GM21576 (cell line): ENCODE data around the gene FOS.

Source experiments
- ATAC-seq: cut with Tn5 transposase; IDR thresholded peaks from one replicate; pipeline ENCODE4 v1.9.1; 2021; ENCODE audit warnings: mild to moderate bottlenecking, moderate library complexity; ENCODE audit not compliant: unreplicated experiment

FOS gene

GRCh38 chr14:75313294-75313693 lies 34.7 kb downstream of the FOS start:
- ATAC-seq = no peak

- no peak for ATAC-seq
Observed at GRCh38 chr14:75315144-75315543, 36.5 kb downstream of the FOS start.

DNA sequence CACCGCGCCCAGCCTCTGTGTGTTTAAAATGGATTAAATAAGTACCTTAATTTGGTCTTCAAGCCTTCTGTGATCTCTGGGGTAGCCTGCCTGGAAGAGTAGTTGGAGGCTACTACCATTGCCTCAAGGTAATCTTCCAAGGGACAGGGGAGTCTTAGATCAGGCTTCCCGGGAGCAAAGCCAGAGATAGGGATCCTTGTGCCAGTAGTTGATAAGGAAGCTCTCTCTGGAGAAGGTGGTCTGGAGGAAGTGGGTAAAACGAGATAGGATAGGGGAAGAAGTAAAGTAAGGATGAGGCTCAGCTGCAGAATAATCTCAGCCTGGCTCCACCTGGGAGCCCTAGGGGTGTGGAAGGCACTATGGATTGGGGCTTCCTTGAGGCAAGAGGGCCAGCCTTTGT lies 38.5 kb downstream of the FOS start:
- ATAC-seq = no peak

DNA sequence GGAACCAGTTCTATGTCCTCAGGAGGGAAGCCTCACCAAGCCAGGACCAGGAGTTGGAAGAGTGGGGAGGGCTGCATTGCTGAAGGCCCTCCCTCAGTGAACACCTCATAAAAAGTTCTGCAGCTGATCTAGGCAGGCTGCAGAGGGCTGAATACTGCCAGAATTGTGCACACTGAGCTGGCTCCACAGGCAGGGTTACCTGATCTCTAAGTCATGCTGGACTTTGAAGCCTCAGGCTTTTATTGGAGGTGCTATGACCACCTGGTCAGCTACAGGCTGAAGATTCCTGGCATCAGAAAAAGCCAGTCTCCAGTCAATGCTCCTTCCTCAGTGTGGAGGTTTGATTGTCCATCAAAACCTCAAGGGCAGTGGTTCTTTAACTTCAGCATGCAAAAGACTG lies 39.7 kb downstream of the FOS start:
- no peak for ATAC-seq

DNA sequence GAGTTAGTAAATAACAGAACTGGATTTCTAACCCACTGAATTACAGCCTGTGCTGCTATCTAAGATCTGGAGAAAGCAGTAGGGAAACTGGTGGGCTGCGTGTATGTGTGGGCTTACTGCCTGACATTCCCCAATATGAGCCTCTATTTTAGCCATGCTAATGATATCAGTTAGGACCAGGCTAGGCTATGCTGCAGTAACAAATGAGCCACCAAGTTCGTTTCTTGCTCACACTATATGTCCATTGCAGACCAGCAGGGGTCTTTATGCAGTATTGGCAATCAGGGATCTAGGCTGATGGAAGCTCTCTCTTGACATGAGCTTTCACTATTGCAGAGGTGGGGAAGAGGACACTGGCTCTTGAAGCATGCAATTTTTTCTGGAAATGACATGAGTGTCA lies 40.4 kb downstream of the FOS start:
- ATAC-seq = no peak

DNA sequence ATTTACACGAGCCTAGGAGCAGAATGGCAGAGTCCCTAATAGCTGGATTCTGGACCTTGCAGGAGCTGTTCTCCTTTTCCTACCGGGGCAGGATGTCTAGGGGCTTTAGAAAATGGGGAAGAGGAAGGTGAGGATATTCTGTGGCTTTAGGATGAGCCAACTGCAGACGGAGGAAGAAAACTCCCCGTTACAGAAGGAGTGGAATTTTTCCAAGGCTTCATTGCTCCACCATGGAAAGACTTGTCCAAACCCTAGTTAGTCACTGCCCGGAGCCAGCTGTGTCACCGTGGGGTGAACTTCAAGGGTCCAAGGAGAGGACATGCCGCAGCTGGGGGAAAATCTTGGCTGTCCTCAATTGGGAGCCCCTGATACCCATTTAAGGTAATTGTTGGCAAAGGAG lies 41.6 kb downstream of the FOS start:
- no peak for ATAC-seq

GRCh38 chr14:75322746-75323145 lies 44.1 kb downstream of the FOS start:
- no peak for ATAC-seq

DNA sequence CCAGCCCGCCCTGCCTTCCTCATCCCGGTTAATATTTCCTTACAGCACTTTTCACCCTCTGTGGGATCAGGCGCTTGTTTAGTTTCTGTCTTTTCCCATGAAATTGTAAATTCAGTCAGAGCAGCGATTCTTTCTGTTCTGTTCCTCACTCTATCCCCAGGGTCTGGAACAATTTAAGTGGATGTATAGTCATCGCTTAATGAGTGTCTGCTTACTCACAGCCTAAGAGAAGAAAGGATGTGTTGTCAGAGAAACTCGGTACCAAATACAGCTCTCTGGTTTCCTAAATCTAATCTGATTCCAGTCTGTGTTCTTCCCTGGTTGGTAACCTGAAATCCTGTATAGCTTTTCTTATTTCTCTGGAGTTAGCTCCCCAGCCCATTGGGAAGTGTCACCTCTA lies 44.9 kb downstream of the FOS start:
- ATAC-seq = no peak

DNA sequence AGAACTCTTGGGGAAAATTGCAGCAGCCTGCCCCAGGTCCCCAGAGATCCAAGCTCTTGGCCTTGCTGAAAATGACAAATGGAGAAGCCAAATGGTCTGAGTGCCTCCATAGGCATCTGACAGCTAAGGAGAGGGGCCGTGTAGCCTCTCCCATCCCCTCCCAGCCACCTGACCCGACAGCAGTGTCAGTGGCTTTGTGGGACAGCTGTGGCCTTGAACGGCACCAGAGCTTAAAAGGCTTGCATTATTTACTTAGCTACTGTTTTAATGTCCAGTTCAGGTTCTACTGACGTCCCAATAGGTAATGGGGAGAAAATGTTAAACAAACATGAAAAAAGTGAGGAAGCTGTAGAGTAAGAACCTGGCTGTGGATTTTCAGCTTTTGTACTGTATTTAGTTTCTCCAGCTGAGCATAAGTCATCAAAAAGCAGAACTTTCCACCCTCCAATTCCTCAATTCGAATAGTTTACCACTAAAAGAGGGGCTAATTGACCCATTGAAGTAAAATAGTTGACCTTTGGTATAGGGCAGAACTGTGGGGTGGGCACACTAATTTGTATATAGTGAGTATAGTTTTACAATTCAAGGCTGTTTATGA lies 50.0 kb downstream of the FOS start:
- no peak for ATAC-seq

DNA sequence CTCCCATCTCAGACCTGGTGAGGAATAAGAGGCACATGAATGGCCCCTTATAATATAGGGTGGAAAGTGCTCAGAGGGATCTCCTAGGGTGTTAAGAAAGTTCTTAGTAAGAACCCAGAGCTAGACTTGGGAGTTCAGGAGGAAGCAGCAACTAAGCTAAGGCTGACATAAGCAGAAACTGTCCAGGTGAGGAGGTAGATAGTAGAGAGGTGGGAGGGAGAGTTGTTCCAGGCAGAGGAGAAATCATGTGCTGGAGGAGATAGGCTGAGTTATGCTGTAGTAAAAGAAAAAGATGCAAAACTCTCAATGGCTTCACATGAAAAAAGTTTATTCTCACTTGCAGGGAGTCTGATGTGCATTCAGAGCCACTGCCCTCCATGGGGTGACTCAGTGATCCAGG lies 50.7 kb downstream of the FOS start:
- no peak for ATAC-seq

GRCh38 chr14:75331471-75331870 lies 52.8 kb downstream of the FOS start:
- no peak for ATAC-seq
